Epithelial cell of proximal tubule (primary cell): ENCODE results near the gene AKAP9. TPM values are rescaled to one million over a fixed set of nuclear protein-coding genes. Genes with fewer than 3 reads are reported as not detected.
"Not testable (repeated sequence)": the region's sequence is repeated elsewhere in the genome, so short reads cannot be mapped to it uniquely, and the experiment has no call there.

Experiments
- DNase-seq: peaks from one replicate; pipeline ENCODE4 v3.0.0-alpha.2; 2011; ENCODE audit warnings: low read depth
- H3K4me3 ChIP-seq: 2 replicates; pipeline ENCODE4 v1.5.1; 2011; ENCODE audit warnings: low read depth, mild to moderate bottlenecking, low read length
- CTCF ChIP-seq: conservative IDR thresholded peaks from 2 replicates; pipeline ENCODE4 v1.5.1; 2012; ENCODE audit warnings: low read depth, mild to moderate bottlenecking, low read length
- total RNA-seq: library from RNA; depleted of rRNA; stranded (reverse); fragments of >200 nt; gene quantifications from 2 replicates; pipeline ENCODE4 v1.2.3, GENCODE V29; 2015

The AKAP9 gene
- total RNA-seq, 1 donor from 2014 or later = 19.6 TPM

GRCh38 chr7:91922857-91923256 lies 17.8 kb upstream of the AKAP9 start:
- no peak overlapping the region for H3K4me3 ChIP-seq
- no peak for TF ChIP-seq CTCF
- no peak for DNase-seq

DNA sequence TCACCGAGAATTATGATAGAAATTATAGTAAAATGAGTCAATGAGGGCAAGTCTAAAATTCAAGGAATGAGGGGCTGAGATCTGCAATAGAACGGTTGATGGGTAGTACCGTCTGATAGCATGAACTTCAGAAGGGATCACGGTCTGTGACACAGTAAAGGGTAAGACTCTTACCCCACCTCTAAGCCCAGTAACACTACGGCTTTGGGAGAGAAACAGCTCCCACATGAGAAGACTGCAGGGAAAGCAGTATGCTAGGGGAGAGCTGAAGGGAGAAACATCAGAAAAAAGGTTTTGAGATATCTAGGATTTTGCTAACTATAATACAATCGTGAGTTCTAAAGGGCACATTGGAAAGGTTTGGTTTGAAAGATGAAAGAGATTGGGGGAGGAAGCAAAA lies 12.8 kb upstream of the AKAP9 start:
- no peak overlapping the region for H3K4me3 ChIP-seq
- no peak for DNase-seq
- no peak for TF ChIP-seq CTCF

DNA sequence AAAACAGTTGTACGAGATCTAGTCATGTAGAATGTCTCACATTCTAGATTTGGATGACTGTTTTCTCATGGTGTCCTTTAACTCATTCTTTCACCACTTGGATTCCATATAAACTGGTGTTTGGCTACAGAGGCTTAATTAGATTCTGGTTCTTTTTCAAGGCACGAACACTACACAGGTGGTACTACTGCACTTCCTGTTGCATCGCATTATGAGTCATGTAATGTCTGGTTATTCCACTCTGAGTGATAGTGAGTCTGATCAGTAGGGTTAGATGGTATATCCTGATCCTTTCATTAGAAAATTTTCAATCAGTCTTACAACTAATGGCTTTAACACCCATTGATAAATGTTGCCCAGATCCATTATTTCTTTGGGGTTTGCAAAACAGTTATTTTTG lies 11.2 kb upstream of the AKAP9 start:
- no peak overlapping the region for H3K4me3 ChIP-seq
- no peak for TF ChIP-seq CTCF
- no peak for DNase-seq

DNA sequence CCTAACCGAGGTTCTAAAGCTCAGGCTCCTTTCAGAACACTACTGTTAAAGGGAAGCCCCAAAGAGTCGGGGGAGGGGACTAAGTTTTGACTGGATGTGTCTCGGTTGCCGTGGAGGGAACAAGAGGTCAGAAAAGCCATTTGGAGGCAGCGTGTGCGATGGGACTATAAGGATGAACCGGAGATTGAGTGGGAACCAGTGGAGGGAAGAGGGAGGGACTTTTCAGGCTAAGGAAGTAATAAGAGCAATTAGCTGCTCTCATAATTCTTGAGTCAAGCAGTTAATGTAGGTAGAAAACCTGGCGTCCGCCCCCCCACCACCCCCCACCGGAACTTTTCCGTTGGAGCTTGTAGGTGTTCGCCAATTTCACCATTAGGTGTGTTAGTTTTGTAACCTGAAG lies 491 bp upstream of the AKAP9 start:
- no peak for DNase-seq
- no peak for TF ChIP-seq CTCF
- peak overlapping the region; percentile 95 for H3K4me3 ChIP-seq

- H3K4me3 ChIP-seq = peak overlapping the region; percentile 95
- no peak for DNase-seq
- no peak for TF ChIP-seq CTCF
These were observed 788 bp downstream of the AKAP9 start for GRCh38 chr7:91941450-91941849.

GRCh38 chr7:91942312-91942711 lies 1.6 kb downstream of the AKAP9 start:
- DNase-seq = no peak
- H3K4me3 ChIP-seq = peak overlapping the region; percentile 95
- no peak for TF ChIP-seq CTCF

GRCh38 chr7:91944970-91945369 lies 4.3 kb downstream of the AKAP9 start:
- not testable (repeated sequence) for DNase-seq, H3K4me3 ChIP-seq

DNA sequence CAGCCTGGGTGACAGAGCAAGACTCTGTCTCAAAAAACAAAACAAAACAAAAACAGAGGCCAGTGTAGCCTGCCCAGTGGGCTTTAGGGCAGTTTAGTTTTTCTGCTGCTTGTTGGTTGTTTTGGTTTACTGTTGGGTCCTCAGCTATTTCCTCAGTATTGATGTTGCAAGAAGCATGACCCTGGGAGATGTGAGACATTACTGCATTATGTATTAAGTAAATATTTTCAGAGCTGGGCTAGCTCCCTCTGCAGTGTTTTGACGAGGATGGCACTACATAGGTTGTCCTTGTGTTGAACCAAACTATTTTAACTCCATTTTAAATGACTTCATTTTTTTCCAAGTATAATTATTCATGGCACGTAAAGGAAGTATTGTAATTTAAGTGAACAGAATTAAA lies 4.8 kb downstream of the AKAP9 start:
- peak; percentile 9 for TF ChIP-seq CTCF
- H3K4me3 ChIP-seq = no peak overlapping the region
- DNase-seq = no peak
